Globus pallidus (tissue), 1 donor: ENCODE results near the gene WRAP73.

Experiments used
- DNase-seq: peaks from one replicate; pipeline ENCODE4 v3.0.0-alpha.2; 2015; ENCODE audit warnings: low spot score

Gene WRAP73

GRCh38 chr1:3610527-3611169 is 39.3 kb downstream of the WRAP73 start:
- no peak for DNase-seq

GRCh38 chr1:3609769-3610526 is 40.0 kb downstream of the WRAP73 start:
- DNase-seq: no peak

- DNase-seq: no peak
Measured at GRCh38 chr1:3609016-3609768, 40.7 kb downstream of the WRAP73 start.

GRCh38 chr1:3608154-3608553 is 41.7 kb downstream of the WRAP73 start:
- DNase-seq: no peak

GRCh38 chr1:3607703-3608065 is 42.2 kb downstream of the WRAP73 start:
- DNase-seq: no peak

GRCh38 chr1:3606779-3607702 is 42.9 kb downstream of the WRAP73 start:
- DNase-seq: no peak

GRCh38 chr1:3604997-3605823 is 44.7 kb downstream of the WRAP73 start:
- DNase-seq: no peak

GRCh38 chr1:3604468-3604974 is 45.4 kb downstream of the WRAP73 start:
- no peak for DNase-seq

- no peak for DNase-seq
Measured at GRCh38 chr1:3603571-3604467, 46.1 kb downstream of the WRAP73 start.

GRCh38 chr1:3603156-3603555 is 46.7 kb downstream of the WRAP73 start:
- no peak for DNase-seq

GRCh38 chr1:3602375-3602774 is 47.5 kb downstream of the WRAP73 start:
- DNase-seq: no peak

GRCh38 chr1:3601743-3602142 is 48.2 kb downstream of the WRAP73 start:
- DNase-seq: no peak

GRCh38 chr1:3600354-3600753 is 49.5 kb downstream of the WRAP73 start:
- DNase-seq: no peak

GRCh38 chr1:3599816-3600215 is 50.1 kb downstream of the WRAP73 start:
- DNase-seq: no peak

- DNase-seq: peak; percentile 28
Measured at GRCh38 chr1:3599286-3599811, 50.6 kb downstream of the WRAP73 start.

- no peak for DNase-seq
Measured at GRCh38 chr1:3598522-3599285, 51.2 kb downstream of the WRAP73 start.

GRCh38 chr1:3598051-3598491 is 51.8 kb downstream of the WRAP73 start:
- DNase-seq: no peak

- no peak for DNase-seq
Measured at GRCh38 chr1:3597599-3597964, 52.3 kb downstream of the WRAP73 start.
